ENCODE measurements around the gene TREX2. TPM values are rescaled to one million over a fixed set of nuclear protein-coding genes. Genes with fewer than 3 reads are reported as not detected.

Gene TREX2
- total RNA-seq, 1 experiment from 2014 or later, result 2.9 TPM

GRCh38 chrX:153416781-153417450 lies 28.9 kb downstream of the TREX2 start:
- Histone ChIP-seq H3K4me3 (replicated peaks in 1 of 2; ENCODE audit: low read depth in 1 of 2, low read length in 2 of 2) (no peak overlapping the region), H3K27me3 (ENCODE audit: insufficient read depth, low read length) (no peaks in the 10 kb centered on the region), H3K79me2 (ENCODE audit: insufficient read depth, low read length) (no peaks in the 10 kb centered on the region), H3K9me2 (ENCODE audit: insufficient read depth) (no peaks in the 10 kb centered on the region), H2AFZ (ENCODE audit: low read depth, low read length, poor library complexity, severe bottlenecking) (no peak overlapping the region), H3K9ac (ENCODE audit: low read length) (no peak overlapping the region), H3K36me3 (ENCODE audit: control insufficient read depth in 1 of 2, insufficient read depth in 2 of 2, low read length in 2 of 2) (no peaks in the 10 kb centered on the region), H3K4me1 (ENCODE audit: control insufficient read depth in 1 of 2, insufficient read depth in 2 of 2, low read length in 2 of 2) (no peaks in the 10 kb centered on the region), H4K20me1 (ENCODE audit: insufficient read depth) (no peaks in the 10 kb centered on the region), H3K27ac (ENCODE audit: low read depth, low read length) (no peak overlapping the region), H3K4me2 (ENCODE audit: low read length) (no peak overlapping the region), H3K9me3 (ENCODE audit: control insufficient read depth in 1 of 2, insufficient read depth in 1 of 2, low read depth in 1 of 2, low read length in 2 of 2) (no peaks in the 10 kb centered on the region)
- BruUV-seq (replicated peaks), result no TSS peak
- ATAC-seq (no peak), DNase-seq (ENCODE audit: low read depth, low spot score) (no peak)
- ChIA-PET CTCF (no interaction called here), POLR2A (no interaction called here), RAD21 (ENCODE audit: low non-redundant PET in 1 of 2, low total read pairs in 2 of 2, uncharacterized antibody in 2 of 2, unreplicated experiment in 2 of 2) (no interaction called here)
- intact Hi-C loops (cut with micrococcal nuclease), result no loop called here
- TF ChIP-seq POLR2AphosphoS5 (IDR thresholded peaks at IDR 0.05; ENCODE audit: low read depth, low read length), result no peak
- TF ChIP-seq TCF7L2 (IDR thresholded peaks at IDR 0.05; ENCODE audit: borderline replicate concordance, extremely low read depth, insufficient read depth, insufficient read length), result no peak
- TF ChIP-seq ZNF274 (IDR thresholded peaks at IDR 0.05; ENCODE audit: low read depth, low read length), result no peak
- no peak for TF ChIP-seq CBX3 (IDR thresholded peaks at IDR 0.05; ENCODE audit: low read depth)
- TF ChIP-seq EZH2phosphoT487 (IDR thresholded peaks at IDR 0.05; ENCODE audit: borderline replicate concordance), result no peak
- TF ChIP-seq POLR2A (IDR thresholded peaks at IDR 0.05; ENCODE audit: borderline replicate concordance, extremely low read depth, insufficient read depth, insufficient read length), result no peak
- no peak for TF ChIP-seq ZFX (IDR thresholded peaks at IDR 0.05)
- TF ChIP-seq ELF1 (IDR thresholded peaks at IDR 0.05; ENCODE audit: borderline replicate concordance, low read depth), result no peak
- TF ChIP-seq SRF (IDR thresholded peaks at IDR 0.05; ENCODE audit: low read depth), result no peak
- TF ChIP-seq RAD21 (IDR thresholded peaks at IDR 0.05; ENCODE audit: low read depth), result no peak
- TF ChIP-seq, protein P1, sequence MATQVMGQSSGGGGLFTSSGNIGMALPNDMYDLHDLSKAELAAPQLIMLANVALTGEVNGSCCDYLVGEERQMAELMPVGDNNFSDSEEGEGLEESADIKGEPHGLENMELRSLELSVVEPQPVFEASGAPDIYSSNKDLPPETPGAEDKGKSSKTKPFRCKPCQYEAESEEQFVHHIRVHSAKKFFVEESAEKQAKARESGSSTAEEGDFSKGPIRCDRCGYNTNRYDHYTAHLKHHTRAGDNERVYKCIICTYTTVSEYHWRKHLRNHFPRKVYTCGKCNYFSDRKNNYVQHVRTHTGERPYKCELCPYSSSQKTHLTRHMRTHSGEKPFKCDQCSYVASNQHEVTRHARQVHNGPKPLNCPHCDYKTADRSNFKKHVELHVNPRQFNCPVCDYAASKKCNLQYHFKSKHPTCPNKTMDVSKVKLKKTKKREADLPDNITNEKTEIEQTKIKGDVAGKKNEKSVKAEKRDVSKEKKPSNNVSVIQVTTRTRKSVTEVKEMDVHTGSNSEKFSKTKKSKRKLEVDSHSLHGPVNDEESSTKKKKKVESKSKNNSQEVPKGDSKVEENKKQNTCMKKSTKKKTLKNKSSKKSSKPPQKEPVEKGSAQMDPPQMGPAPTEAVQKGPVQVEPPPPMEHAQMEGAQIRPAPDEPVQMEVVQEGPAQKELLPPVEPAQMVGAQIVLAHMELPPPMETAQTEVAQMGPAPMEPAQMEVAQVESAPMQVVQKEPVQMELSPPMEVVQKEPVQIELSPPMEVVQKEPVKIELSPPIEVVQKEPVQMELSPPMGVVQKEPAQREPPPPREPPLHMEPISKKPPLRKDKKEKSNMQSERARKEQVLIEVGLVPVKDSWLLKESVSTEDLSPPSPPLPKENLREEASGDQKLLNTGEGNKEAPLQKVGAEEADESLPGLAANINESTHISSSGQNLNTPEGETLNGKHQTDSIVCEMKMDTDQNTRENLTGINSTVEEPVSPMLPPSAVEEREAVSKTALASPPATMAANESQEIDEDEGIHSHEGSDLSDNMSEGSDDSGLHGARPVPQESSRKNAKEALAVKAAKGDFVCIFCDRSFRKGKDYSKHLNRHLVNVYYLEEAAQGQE (IDR thresholded peaks at IDR 0.05; ENCODE audit: low read depth), result no peak
- TF ChIP-seq JUND (IDR thresholded peaks at IDR 0.05), result no peak
- TF ChIP-seq, protein P2, sequence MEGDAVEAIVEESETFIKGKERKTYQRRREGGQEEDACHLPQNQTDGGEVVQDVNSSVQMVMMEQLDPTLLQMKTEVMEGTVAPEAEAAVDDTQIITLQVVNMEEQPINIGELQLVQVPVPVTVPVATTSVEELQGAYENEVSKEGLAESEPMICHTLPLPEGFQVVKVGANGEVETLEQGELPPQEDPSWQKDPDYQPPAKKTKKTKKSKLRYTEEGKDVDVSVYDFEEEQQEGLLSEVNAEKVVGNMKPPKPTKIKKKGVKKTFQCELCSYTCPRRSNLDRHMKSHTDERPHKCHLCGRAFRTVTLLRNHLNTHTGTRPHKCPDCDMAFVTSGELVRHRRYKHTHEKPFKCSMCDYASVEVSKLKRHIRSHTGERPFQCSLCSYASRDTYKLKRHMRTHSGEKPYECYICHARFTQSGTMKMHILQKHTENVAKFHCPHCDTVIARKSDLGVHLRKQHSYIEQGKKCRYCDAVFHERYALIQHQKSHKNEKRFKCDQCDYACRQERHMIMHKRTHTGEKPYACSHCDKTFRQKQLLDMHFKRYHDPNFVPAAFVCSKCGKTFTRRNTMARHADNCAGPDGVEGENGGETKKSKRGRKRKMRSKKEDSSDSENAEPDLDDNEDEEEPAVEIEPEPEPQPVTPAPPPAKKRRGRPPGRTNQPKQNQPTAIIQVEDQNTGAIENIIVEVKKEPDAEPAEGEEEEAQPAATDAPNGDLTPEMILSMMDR (IDR thresholded peaks at IDR 0.05 in 2 of 3, conservative IDR thresholded peaks at IDR 0.05 in 1 of 3; ENCODE audit: borderline replicate concordance in 1 of 3, insufficient read depth in 1 of 3, low read depth in 2 of 3, low read length in 2 of 3), result no peak
- TF ChIP-seq SIN3A (IDR thresholded peaks at IDR 0.05; ENCODE audit: low read depth), result no peak
- no peak for TF ChIP-seq CEBPB (IDR thresholded peaks at IDR 0.05; ENCODE audit: low read depth)
- no peak for TF ChIP-seq FOSL1 (IDR thresholded peaks at IDR 0.05; ENCODE audit: low read depth)
